Measurements from ENCODE around the gene DENND6A. TPM values are rescaled to one million over a fixed set of nuclear protein-coding genes. Genes with fewer than 3 reads are reported as not detected.
A peak's percentile ranks its signal among the peaks of the same experiment; 100 is the strongest.

DENND6A gene
- total RNA-seq, 6 donors from 2014 or later: 11.7 to 67.6 (median 23.8) TPM

DNA sequence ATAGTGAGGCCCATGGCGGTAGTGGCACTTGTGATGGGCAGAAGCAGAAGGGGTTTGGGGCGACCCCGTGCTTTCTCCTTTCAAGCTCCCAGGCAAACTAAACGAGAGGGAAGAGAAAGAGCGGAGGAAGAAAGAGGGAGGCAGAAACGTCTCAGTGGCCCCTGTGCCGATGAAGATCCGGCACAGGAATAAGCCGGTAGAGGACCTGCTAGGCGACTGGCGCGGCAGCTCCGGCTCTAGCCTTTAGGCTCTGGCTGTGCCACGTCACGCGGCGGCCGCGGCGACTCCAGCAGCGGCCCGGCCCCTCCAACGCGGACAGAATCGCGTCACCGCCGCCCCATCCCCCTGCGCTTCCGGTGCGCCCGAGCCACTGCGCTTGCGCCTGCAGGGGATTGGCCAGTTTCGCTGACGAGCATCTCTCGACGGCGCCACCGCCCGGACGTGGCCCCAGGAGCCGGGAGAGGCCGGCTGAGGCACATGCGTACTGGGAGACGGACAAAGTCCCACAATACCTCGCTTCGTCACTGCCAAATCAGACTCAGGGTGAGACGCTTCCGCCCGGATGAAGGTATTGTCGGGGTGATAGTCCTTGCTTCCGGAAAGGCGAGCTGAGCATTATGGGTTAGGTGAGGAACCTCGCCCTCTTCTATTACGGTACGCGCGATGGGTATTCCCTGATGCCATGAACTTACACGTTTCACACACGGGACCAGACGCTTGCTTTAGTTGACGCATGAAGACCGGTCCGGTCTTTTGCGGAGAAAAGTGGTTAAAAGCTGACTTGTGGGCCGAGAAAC is 95.6 kb downstream of the DENND6A start, which contains the start of gene ARF4:
Gene ARF4, minus strand, starts transcription at position 218 of the 797 bp plus-strand sequence. Its CDS starts 204 bp downstream, at position 14.
- Histone ChIP-seq H3K9me3 (no peaks in the 10 kb centered on the region), H3K4me3 (peak within 1 kb of the TSS; percentile 72 to 83 (median 75)), H3K4me1 (peaks cover 38 to 51% (median 41%) of the 10 kb centered on the region in 4 donors), H3K27ac (peak within 1 kb of the TSS; percentile 98 to 99 (median 98)), H3K36me3 (peaks cover 0 to 8% (median 0%) of the 10 kb centered on the region in 4 donors), H3K27me3 (no peaks in the 10 kb centered on the region)
- ATAC-seq (ENCODE audit: low FRiP score in 2 of 2): peak; percentile 97 to 98
- TF ChIP-seq, protein P1, sequence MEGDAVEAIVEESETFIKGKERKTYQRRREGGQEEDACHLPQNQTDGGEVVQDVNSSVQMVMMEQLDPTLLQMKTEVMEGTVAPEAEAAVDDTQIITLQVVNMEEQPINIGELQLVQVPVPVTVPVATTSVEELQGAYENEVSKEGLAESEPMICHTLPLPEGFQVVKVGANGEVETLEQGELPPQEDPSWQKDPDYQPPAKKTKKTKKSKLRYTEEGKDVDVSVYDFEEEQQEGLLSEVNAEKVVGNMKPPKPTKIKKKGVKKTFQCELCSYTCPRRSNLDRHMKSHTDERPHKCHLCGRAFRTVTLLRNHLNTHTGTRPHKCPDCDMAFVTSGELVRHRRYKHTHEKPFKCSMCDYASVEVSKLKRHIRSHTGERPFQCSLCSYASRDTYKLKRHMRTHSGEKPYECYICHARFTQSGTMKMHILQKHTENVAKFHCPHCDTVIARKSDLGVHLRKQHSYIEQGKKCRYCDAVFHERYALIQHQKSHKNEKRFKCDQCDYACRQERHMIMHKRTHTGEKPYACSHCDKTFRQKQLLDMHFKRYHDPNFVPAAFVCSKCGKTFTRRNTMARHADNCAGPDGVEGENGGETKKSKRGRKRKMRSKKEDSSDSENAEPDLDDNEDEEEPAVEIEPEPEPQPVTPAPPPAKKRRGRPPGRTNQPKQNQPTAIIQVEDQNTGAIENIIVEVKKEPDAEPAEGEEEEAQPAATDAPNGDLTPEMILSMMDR (IDR thresholded peaks at IDR 0.05): peak in 5 of 6 experiments; percentile 25 to 51 (median 34)
- TF ChIP-seq POLR2AphosphoS5 (IDR thresholded peaks at IDR 0.05) (peak; percentile 89 to 97), POLR2A (IDR thresholded peaks at IDR 0.05) (peak; percentile 91 to 99 (median 98)), EP300 (IDR thresholded peaks at IDR 0.05) (peak in 2 of 4 donors; percentile 9 to 87)
- DNase-seq: peak; percentile 99 to 100
- WGBS, 2 donors: 0% methylated on average over 21 to 36 of the region's 67 CpGs

DNA sequence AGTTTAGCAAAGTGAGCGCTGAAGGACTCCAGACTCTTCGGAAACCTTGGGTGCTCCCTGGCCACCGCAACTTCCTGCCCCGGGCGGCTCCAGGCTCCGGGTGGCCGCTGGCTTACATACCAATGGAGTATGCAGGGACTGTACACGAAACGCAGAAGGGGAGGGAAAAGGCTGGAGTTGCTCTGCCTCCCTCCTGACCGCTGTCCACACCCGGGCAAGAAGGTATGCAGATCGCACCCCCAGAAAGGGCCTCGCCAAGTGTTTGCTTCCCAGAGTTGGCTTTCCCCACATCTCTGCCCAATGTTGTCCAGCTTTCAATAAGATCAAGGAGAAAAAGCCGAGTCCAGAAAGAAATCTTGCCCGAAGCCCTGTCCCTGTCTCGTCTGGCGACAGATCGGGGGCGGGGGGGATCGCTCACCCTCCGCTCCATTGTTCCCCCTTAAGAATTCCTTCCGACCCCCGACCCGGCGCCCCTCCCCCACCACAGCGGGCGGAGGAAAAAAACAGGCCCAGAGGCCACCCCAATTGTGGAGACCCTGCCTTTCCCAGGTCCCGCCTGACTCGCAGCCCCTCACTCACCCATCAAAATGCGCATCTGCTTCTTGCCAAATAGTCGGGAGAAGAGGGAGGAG is 96.3 kb downstream of the DENND6A start:
- Histone ChIP-seq H3K4me1 (peaks cover 42 to 52% (median 45%) of the 10 kb centered on the region in 4 donors), H3K9me3 (no peaks in the 10 kb centered on the region), H3K27me3 (no peaks in the 10 kb centered on the region), H3K4me3 (peak overlapping the region; percentile 72 to 83 (median 75)), H3K36me3 (peaks cover 0 to 5% (median 0%) of the 10 kb centered on the region in 4 donors), H3K27ac (peak overlapping the region; percentile 98 to 99 (median 98))
- ATAC-seq (ENCODE audit: low FRiP score in 2 of 2) (peak; percentile 83 to 90), DNase-seq (peak; percentile 91 to 93)
- 0 to 1% methylated on average over 20 to 30 of the region's 31 CpGs for WGBS, 2 donors
- TF ChIP-seq, protein P1 (IDR thresholded peaks at IDR 0.05): no peak
- peak in 1 of 4 donors; percentile 25 for TF ChIP-seq POLR2A (IDR thresholded peaks at IDR 0.05)
- TF ChIP-seq EP300 (IDR thresholded peaks at IDR 0.05): peak in 1 of 4 donors; percentile 28
- TF ChIP-seq POLR2AphosphoS5 (IDR thresholded peaks at IDR 0.05): peak; percentile 45 to 79

DNA sequence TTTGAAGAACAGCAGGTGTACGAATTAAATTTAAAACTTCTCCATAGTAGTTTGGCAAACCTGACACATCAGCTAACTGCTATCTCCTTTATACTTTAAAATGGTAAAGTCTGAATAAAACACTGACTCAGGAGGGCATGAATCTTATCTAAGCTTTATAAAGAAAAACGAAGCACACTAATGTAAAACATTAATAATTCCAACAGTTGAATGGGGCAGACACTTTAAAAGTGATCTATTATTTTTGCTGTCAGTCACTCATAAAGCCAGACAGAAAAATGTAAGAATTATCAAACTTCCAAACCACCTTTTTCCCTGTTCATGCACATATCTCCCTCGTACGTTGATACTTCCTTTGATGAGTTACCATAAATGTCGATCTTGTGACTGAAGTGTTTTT is 98.3 kb downstream of the DENND6A start:
- H3K9me3 ChIP-seq: no peaks in the 10 kb centered on the region
- peaks cover 0 to 5% (median 0%) of the 10 kb centered on the region in 4 donors for H3K36me3 ChIP-seq
- H3K27ac ChIP-seq: peak overlapping the region in 1 of 4 donors; percentile 99
- peaks cover 42 to 52% (median 46%) of the 10 kb centered on the region in 4 donors for H3K4me1 ChIP-seq
- no peak for ATAC-seq (ENCODE audit: low FRiP score in 2 of 2)
- no peak for TF ChIP-seq POLR2A (IDR thresholded peaks at IDR 0.05)
- H3K27me3 ChIP-seq: no peaks in the 10 kb centered on the region
- peak overlapping the region in 3 of 4 donors; percentile 72 to 83 (median 75) for H3K4me3 ChIP-seq
- DNase-seq: no peak
- WGBS, 2 donors: 31 to 39% methylated on average over 5 of the region's 5 CpGs

DNA sequence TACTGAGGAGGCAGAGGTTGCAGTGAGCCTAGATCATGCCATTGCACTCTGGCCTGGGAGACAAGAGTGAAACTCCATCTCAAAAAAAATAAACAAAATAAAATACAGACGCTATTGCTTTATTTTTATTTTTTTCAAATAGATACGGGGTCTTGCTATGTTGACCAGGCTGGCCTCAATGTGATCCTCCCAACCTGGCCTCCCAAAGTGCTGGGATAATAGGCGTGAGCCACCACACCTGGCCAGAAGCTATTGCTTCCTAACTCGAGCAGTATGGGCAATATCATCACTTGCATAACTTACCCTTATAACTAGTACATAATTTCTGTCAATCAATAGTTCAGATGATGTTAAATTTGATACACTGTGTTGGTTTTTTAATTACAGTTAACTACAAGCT is 98.7 kb downstream of the DENND6A start:
- no peak for ATAC-seq (ENCODE audit: low FRiP score in 2 of 2)
- no peak for DNase-seq
- Histone ChIP-seq H3K27me3 (no peaks in the 10 kb centered on the region), H3K9me3 (no peaks in the 10 kb centered on the region), H3K36me3 (peaks cover 0 to 5% (median 2%) of the 10 kb centered on the region in 4 donors), H3K4me1 (peaks cover 42 to 52% (median 46%) of the 10 kb centered on the region in 4 donors), H3K27ac (no peak overlapping the region), H3K4me3 (peak overlapping the region in 1 of 4 donors; percentile 75)
- 76 to 85% methylated on average over 4 of the region's 4 CpGs for WGBS, 2 donors
- TF ChIP-seq POLR2A (IDR thresholded peaks at IDR 0.05): no peak
- no peak for TF ChIP-seq EP300 (IDR thresholded peaks at IDR 0.05)
- TF ChIP-seq, protein P1 (IDR thresholded peaks at IDR 0.05): no peak
- no peak for TF ChIP-seq POLR2AphosphoS5 (IDR thresholded peaks at IDR 0.05)

DNA sequence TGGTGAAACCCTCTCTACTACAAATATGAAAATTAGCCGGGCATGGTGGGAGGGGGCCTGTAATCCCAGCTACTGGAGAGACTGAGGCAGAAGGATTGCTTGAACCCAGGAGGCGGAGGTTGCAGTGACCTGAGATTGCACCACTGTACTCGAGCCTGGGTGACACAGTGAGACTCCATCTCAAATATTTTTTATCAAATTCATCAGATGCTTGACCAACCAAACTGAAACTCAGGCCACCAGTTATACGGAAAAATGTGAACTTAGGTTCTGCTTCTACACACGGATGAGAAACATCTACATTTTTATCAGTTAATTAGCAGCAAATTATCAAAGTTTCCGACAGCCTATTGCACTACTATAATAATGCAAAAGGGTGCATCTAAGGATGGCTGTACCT is 100.6 kb downstream of the DENND6A start:
- Histone ChIP-seq H3K27ac (no peak overlapping the region), H3K9me3 (no peaks in the 10 kb centered on the region), H3K27me3 (no peaks in the 10 kb centered on the region), H3K4me1 (peaks cover 36 to 59% (median 43%) of the 10 kb centered on the region in 4 donors), H3K4me3 (no peak overlapping the region), H3K36me3 (peaks cover 0 to 6% (median 3%) of the 10 kb centered on the region in 4 donors)
- no peak for DNase-seq
- WGBS, 2 donors: 63 to 72% methylated on average over 6 of the region's 6 CpGs
- ATAC-seq (ENCODE audit: low FRiP score in 2 of 2): no peak
- TF ChIP-seq POLR2A (IDR thresholded peaks at IDR 0.05) (no peak), EP300 (IDR thresholded peaks at IDR 0.05) (no peak), POLR2AphosphoS5 (IDR thresholded peaks at IDR 0.05) (no peak)
- TF ChIP-seq, protein P1 (IDR thresholded peaks at IDR 0.05): no peak

Measured in upper lobe of left lung (tissue), 6 donors.